Measurements from ENCODE around the gene EPGN.

Gene EPGN

DNA sequence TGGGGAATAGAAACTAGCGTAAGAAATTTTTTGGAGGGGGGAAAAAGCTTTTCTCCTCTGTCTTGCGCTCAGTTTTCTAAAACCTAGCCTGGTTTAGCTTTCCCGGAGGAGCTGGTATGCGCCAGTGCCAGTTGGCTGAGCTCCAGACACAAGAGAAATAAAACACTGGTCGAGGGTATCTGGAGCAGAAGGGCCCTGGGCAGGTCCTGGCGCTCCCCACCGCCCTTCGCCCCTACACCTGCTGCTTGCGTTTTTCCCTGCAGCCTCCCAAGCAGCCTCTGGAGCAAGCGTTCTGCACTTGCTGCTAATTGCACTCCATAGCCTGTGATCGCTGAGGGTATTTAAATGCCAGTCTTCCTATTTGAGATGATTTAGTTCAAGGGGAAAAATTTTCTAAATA lies 57.5 kb downstream of the EPGN start:
- Histone ChIP-seq H3K27ac (ENCODE audit: low read depth, low read length) (no peak overlapping the region), H3K36me3 (ENCODE audit: control insufficient read depth, insufficient read depth, low read length) (no peaks in the 10 kb centered on the region), H3K4me3 (ENCODE audit: low read depth, low read length) (peak overlapping the region; percentile 88), H3K27me3 (ENCODE audit: control insufficient read depth, insufficient read depth, low read length) (peaks cover 24% of the 10 kb centered on the region), H3K9ac (ENCODE audit: low read depth, low read length) (no peak overlapping the region), H3K9me3 (ENCODE audit: control insufficient read depth, insufficient read depth, low read length) (no peaks in the 10 kb centered on the region), H3K4me1 (ENCODE audit: control insufficient read depth, insufficient read depth, low read length) (peaks cover 10% of the 10 kb centered on the region)
